Posterior vena cava (tissue), 2 donors: ENCODE results near the gene ATXN7. TPM values are rescaled to one million over a fixed set of nuclear protein-coding genes. Genes with fewer than 3 reads are reported as not detected.
A peak's percentile ranks its signal among the peaks of the same experiment; 100 is the strongest.

Experiments used
- DNase-seq: peaks from one replicate; pipeline ENCODE4 v3.0.0-alpha.2; 2020; ENCODE audit warnings: low spot score
- intact Hi-C, 2 donors: fragments of 100-400 bp; cut with DNase I; formaldehyde crosslinking; loops; one replicate each; pipeline versions ENCODE4 v1.14.1 to v1.14.2; 2022 to 2023
- total RNA-seq, 2 donors: library from RNA; stranded (reverse); fragmentation: NEBNext Ultra II Directional; extraction: Animal tissue kit (Norgen Biotek cat#: 25700); gene quantifications; one replicate each; pipeline ENCODE4 v1.2.1, GENCODE V29; 2021
- donor health status: DM: yes; HTN: yes; CAD: no.
- donor health status: DM: yes; HTN: yes; CAD: no.

ATXN7 gene
- total RNA-seq, 2 donors from 2014 or later: 25.5 to 31.0 TPM

GRCh38 chr3:63896332-63897030, 32.8 kb downstream of the ATXN7 start:
- DNase-seq: no peak
- intact Hi-C loops: no loop called here

- DNase-seq: no peak
- intact Hi-C loops: no loop called here
These were observed 36.3 kb downstream of the ATXN7 start for GRCh38 chr3:63900010-63900409.

DNA sequence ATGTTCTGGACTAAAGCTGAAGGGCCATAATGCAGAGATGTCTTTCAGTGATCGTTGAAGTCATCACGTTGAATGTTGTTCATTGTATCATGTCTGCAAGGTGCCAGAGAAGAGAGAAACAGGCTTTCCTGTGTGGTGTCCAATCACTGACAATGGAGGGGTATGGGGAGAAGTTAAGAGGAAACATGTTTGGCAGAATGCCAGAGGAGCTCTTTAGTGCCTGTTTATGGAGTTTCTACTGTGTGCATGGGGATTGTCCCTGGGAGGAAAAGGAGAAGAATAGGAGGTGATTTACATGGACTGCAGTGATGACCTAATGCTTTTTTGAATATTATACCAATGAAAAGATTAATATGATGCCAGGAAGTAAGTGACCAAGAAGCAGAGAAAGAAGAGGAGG, 36.8 kb downstream of the ATXN7 start:
- no peak for DNase-seq
- intact Hi-C loops: no loop called here

DNA sequence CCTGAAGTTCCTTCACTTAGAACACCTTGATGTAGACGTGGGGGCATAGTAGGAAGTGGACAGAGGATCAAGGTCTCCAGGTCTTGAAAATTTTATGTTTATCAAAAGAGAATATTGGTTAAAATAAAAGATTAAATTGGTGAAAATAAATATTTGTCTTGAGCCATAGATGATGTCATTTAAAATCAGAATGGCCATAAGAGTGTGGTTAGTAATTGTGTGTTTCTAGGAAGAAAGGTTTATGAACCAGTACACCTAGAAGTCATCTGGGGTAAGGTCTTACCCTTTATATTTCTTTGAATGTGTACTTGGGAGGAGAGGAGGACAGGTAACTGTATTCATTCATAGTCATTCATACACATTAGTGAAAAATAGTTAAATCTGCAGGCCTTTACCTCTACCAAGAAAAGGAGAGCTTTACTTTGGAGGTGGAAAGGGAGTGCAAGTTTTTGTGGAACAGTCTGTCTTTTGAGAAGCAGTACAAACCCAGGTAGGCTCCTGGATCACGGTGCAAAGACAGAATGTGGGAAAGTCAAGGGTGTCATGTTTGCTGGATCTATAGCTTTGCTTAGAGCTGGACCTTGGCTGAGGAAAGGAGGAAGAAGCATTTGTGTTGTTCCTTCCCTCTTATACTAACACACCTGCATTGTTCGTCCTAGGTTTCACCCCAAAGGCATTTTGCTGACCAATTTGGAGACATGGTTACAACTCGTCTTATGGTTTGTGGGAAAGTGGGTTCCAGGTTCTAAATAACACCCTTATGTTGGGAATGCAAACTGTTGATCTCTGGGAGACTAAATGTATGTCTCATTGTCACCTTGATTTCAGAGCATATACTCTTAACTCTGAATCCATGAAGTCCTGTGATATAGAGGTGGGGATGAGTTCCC, 42.3 kb downstream of the ATXN7 start:
- intact Hi-C loops: no loop called here
- no peak for DNase-seq

GRCh38 chr3:63908081-63908736, 44.5 kb downstream of the ATXN7 start:
- no peak for DNase-seq

DNA sequence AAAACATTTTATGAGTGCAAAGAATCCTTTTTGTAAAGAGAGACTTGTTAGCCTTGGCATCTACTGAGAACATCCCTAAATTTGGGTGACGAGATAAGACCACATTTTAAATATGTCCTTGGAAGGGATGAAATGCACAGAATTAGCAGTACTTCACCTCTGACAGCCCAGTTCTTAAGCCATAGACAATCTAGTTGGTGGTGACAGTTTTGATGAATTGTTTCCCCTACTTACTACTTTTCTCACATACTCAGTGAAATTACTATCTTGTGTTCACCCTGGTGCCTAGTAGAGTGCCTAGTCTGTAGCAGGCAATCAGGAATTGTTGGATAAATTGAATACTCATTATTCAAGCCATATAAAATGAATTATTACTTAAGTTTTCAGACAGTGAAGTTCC, 45.1 kb downstream of the ATXN7 start:
- intact Hi-C loops: no loop called here

More at GRCh38 chr3:63908081-63908736, 44.5 kb downstream of the ATXN7 start:
- intact Hi-C loops: no loop called here

GRCh38 chr3:63909431-63909830, 45.8 kb downstream of the ATXN7 start:
- intact Hi-C loops: no loop called here
- DNase-seq: no peak

More for the DNA sequence above, 45.1 kb downstream of the ATXN7 start:
- no peak for DNase-seq

GRCh38 chr3:63910001-63910400, 46.3 kb downstream of the ATXN7 start:
- DNase-seq: no peak
- intact Hi-C loops: loop anchor here (10.0 kb wide), 1 partner anchor 85 kb away; no protein-coding TSS in a partner anchor

DNA sequence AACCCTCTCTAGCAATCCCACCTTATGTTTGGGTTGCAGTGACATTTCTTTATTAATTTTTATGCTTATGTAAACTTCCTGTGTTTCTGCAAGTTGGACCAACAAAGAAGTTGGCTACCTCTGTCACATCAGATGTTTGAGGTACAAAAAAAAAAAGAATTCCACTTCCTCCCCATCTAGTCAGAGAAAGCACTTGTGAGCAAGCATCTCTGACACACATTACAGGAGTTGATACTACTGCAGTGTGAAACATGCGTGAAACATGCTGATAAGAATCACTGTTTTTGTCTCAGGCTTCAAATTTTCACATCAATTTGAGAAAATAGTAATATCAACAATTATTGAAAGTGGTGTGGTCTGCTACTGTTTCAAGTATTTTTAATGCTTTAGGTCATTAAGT, 47.2 kb downstream of the ATXN7 start:
- intact Hi-C loops: loop anchor here (10.0 kb wide), 1 partner anchor 84 kb away; no protein-coding TSS in a partner anchor
- no peak for DNase-seq

DNA sequence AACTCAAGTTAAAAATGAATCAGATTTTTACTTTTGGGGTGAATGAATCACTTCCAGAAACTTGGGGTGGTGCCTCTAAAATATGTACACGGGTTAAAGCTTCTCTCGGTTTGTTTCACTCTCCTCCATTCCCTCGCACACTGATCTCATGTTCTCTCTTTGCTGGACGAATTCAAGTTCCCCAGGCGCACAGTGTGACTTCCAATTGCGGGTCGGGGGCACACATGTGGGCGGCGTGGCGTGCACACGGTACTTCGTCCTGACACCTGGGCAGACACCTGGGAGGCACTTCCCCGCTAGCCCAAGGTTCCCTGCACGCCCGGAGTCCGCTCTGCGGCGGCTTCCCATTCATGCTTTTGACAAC, 47.8 kb downstream of the ATXN7 start:
- DNase-seq: no peak
- intact Hi-C loops: loop anchor here (10.0 kb wide), 1 partner anchor 83 kb away; no protein-coding TSS in a partner anchor

DNA sequence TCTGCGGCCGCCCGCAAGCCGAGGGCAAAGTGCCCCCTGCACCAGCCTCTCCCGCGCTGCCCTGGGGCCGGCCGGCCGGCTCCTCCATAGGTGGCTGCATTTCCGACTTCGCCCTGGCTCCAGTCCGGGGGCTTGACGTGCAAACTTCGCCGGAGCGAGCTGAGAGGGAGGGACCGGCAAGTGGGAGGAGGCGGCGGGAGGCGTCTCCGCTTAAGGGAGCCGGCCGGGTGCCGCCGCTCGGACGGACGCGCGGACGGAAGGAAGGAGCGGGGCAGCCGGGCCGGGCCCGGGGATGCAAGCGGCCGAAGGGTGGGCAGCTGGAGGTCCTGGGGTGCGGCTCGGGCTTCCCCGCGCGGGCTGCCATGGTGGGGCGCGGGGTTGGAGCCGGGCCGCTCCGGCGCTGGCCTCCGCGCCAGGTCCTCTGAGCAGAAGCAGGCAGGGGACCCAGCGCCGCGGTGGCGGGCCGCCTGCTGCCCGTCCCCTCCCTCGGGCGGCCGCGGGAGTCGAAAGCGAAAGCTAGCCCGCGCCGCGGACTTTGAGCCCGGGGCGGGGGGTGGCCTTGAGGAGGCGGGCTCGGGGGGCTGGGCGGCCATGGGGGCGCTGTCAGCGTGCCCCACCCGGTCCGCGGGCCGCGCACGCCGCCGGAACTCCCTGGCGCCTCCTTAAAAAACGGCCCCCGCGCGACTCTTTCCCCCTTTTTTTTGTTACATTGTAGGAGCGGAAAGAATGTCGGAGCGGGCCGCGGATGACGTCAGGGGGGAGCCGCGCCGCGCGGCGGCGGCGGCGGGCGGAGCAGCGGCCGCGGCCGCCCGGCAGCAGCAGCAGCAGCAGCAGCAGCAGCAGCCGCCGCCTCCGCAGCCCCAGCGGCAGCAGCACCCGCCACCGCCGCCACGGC, 48.5 kb downstream of the ATXN7 start, which contains the start of gene SCAANT1:
Gene SCAANT1 (minus strand): TSS at position 511 of the 895 bp plus-strand sequence.
- peak; percentile 97 for DNase-seq
- intact Hi-C loops: loop anchor here (10.0 kb wide), 1 partner anchor 83 kb away; no protein-coding TSS in a partner anchor

GRCh38 chr3:63912768-63913588, 49.3 kb downstream of the ATXN7 start:
- intact Hi-C loops: loop anchor here (10.0 kb wide), 1 partner anchor 82 kb away; no protein-coding TSS in a partner anchor
- DNase-seq: peak; percentile 87

GRCh38 chr3:63914312-63914711, 50.6 kb downstream of the ATXN7 start:
- no peak for DNase-seq
- intact Hi-C loops: loop anchor here (10.0 kb wide), 1 partner anchor 80 kb away; no protein-coding TSS in a partner anchor

- intact Hi-C loops: loop anchor here (10.0 kb wide), 1 partner anchor 76 kb away; no protein-coding TSS in a partner anchor
- no peak for DNase-seq
These were observed 54.7 kb downstream of the ATXN7 start for GRCh38 chr3:63918321-63918720.

DNA sequence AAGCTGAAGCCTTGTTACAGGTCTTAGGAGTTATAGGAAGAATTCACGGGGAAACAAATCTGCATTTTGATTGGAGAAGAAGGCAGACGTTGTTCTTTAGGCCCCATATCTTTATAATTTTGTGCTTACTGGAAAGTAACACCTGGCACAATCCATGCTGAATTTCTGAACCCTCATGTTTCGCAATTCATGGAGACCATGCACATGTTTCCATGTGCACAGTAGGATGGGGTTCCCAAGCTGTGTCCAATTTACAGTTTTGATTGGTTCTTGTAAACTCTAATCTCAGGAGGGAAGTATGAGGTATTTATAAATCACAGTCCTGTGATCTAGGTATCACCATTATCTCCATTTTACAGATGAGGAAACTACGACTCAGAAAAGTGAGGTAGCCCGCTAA, 56.3 kb downstream of the ATXN7 start:
- intact Hi-C loops: no loop called here
- DNase-seq: no peak

- intact Hi-C loops: no loop called here
- no peak for DNase-seq
These were observed 58.2 kb downstream of the ATXN7 start for GRCh38 chr3:63921741-63922482.
